Uterus (tissue), 2 donors: ENCODE data around the gene AUTS2.

ENCODE experiments used
- POLR2A ChIP-seq, 2 donors: fragments of 450-650 bp; IDR thresholded peaks; one replicate each; pipeline ENCODE4 v1.6.1; 2016; ENCODE audit warnings: antibody characterized with exemption in 2 of 2, mild to moderate bottlenecking in 1 of 2, moderate library complexity in 1 of 2
- TF ChIP-seq, protein P1 (sequence below), 4 experiments: fragments of 200-600 bp in 2 of 4; fragments of 450-650 bp in 2 of 4; sonication (generic) in 2 of 4; IDR thresholded peaks; one replicate each; pipeline ENCODE4 v1.5.1; 2016 to 2019; ENCODE audit warnings: antibody characterized with exemption in 4 of 4, mild to moderate bottlenecking in 2 of 4, moderate library complexity in 1 of 4

DNA sequence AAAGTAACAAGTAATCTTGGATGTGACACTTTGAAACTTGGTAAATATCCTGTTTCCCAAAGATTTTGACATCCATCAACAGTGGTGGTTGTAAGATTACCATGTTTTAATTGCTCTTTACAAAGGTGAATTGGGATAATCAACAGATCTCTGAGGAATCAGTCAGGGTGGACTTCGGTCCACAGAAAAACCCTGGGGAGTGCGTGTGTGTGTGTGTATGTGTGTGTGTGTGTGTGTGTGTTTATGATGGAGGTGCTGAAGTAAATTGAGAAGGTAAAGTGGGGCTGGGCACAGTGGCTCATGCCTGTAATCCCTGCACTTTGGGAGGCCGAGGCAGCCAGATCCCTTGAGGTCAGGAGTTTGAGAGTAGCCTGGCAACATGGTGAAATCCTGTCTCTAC, 12.0 kb upstream of the AUTS2 start:
- TF ChIP-seq, protein P1, sequence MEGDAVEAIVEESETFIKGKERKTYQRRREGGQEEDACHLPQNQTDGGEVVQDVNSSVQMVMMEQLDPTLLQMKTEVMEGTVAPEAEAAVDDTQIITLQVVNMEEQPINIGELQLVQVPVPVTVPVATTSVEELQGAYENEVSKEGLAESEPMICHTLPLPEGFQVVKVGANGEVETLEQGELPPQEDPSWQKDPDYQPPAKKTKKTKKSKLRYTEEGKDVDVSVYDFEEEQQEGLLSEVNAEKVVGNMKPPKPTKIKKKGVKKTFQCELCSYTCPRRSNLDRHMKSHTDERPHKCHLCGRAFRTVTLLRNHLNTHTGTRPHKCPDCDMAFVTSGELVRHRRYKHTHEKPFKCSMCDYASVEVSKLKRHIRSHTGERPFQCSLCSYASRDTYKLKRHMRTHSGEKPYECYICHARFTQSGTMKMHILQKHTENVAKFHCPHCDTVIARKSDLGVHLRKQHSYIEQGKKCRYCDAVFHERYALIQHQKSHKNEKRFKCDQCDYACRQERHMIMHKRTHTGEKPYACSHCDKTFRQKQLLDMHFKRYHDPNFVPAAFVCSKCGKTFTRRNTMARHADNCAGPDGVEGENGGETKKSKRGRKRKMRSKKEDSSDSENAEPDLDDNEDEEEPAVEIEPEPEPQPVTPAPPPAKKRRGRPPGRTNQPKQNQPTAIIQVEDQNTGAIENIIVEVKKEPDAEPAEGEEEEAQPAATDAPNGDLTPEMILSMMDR (IDR thresholded peaks at IDR 0.05), result no peak
- no peak for TF ChIP-seq POLR2A (IDR thresholded peaks at IDR 0.05)
